Adrenal gland (tissue), 12 donors: ENCODE measurements around the gene KRTAP12-3. TPM values are rescaled to one million over a fixed set of nuclear protein-coding genes. Genes with fewer than 3 reads are reported as not detected.
"Not testable (repeated sequence)": the region's sequence is repeated elsewhere in the genome, so short reads cannot be mapped to it uniquely, and the experiment has no call there.

Source experiments
- DNase-seq, 7 donors: peaks; one replicate each; pipeline ENCODE4 v3.0.0-alpha.2; 2019 to 2020
- H3K27ac ChIP-seq, 5 donors: fragments of 200-600 bp; sonication (generic) in 4 of 5; 1 replicate in 3 of 5; 2 replicates in 2 of 5; pipeline versions ENCODE4 v1.5.1 to v1.8.0; 2016 to 2020; ENCODE audit warnings: mild to moderate bottlenecking in 1 of 5
- H3K27me3 ChIP-seq: fragments of 200-600 bp; 2 replicates; pipeline ENCODE4 v1.8.0; 2021
- H3K36me3 ChIP-seq, 2 donors: fragments of 200-600 bp; replicated peaks in 1 of 2; 1 replicate in 1 of 2; 2 replicates in 1 of 2; pipeline versions ENCODE4 v1.5.1 to v1.8.0; 2018 to 2022
- H3K4me1 ChIP-seq, 2 donors: fragments of 200-600 bp; replicated peaks in 1 of 2; 1 replicate in 1 of 2; 2 replicates in 1 of 2; pipeline versions ENCODE4 v1.5.1 to v1.8.0; 2018 to 2021
- H3K4me3 ChIP-seq, 4 donors: fragments of 200-600 bp; sonication (generic) in 3 of 4; one replicate each; pipeline ENCODE4 v1.5.1; 2016 to 2018
- H3K9me3 ChIP-seq, 3 donors: fragments of 200-600 bp; sonication (generic) in 1 of 3; replicated peaks in 1 of 3; 1 replicate in 2 of 3; 2 replicates in 1 of 3; pipeline versions ENCODE4 v1.5.1 to v1.8.0; 2016 to 2021
- CTCF ChIP-seq, 6 experiments: fragments of 450-650 bp in 4 of 6; fragments of 200-600 bp in 2 of 6; sonication (generic) in 1 of 6; IDR thresholded peaks; 1 replicate in 5 of 6; 2 replicates in 1 of 6; pipeline versions ENCODE4 v1.5.1 to v1.8.0; 2016 to 2021; ENCODE audit warnings: antibody characterized with exemption in 6 of 6, mild to moderate bottlenecking in 2 of 6, moderate library complexity in 1 of 6
- POLR2A ChIP-seq, 2 donors: fragments of 450-650 bp; IDR thresholded peaks; one replicate each; pipeline ENCODE4 v1.6.1; 2017; ENCODE audit warnings: antibody characterized with exemption in 2 of 2, mild to moderate bottlenecking in 2 of 2, moderate library complexity in 1 of 2
- WGBS, 4 donors: extraction: QIAGEN DNeasy Blood & Tissue Kit in 2 of 4; methylation state at CpG; one replicate each; pipeline versions ENCODE4 v1.1.5 to v1.1.7; 2013 to 2017; 5-methylcytosine and 5-hydroxymethylcytosine counted together
- intact Hi-C, 2 donors: fragments of 100-400 bp; cut with DNase I; formaldehyde crosslinking; loops; one replicate each; pipeline versions ENCODE4 v1.14.1 to v1.15.0; 2022 to 2023
- polyA plus RNA-seq, 3 donors: library from polyadenylated mRNA; stranded (reverse); fragments of 200-250 nt in 2 of 3; fragments of 350-450 nt in 1 of 3; fragmentation: Illumina TruSeq in 1 of 3; extraction: RNeasy Lipid Tissue Mini Kit (QIAGEN cat#74804) in 1 of 3; gene quantifications; one replicate each; pipeline ENCODE4 v1.2.3, GENCODE V29; 2013 to 2014
- total RNA-seq, 9 donors: library from RNA; depleted of rRNA in 4 of 9; stranded (reverse); fragments of >200 nt in 4 of 9; fragments of 120-200 nt in 1 of 9; fragmentation: NEBNext Ultra II Directional in 1 of 9; extraction: Animal tissue kit (Norgen Biotek cat#: 25700) in 1 of 9; gene quantifications; one replicate each; pipeline versions ENCODE4 v1.1.0 to v1.2.4, GENCODE V29; 2013 to 2023
- donor health status: healthy with polysubstance abuse.
- donor health status: Bipolar disorder and iron deficiency.
- donor health status: DM: yes; HTN: yes; CAD: no.
- donor health status: DM: no; HTN: no; CAD: no.
- donor health status: DM: no; HTN: no; CAD: no.
- donor health status: DM: yes; HTN: yes; CAD: no.

KRTAP12-3 gene
- total and polyA plus RNA-seq, 12 donors = not detected

- H3K4me3 ChIP-seq = no peak overlapping the region
- TF ChIP-seq CTCF (IDR thresholded peaks at IDR 0.05) = no peak
- no peak for TF ChIP-seq POLR2A (IDR thresholded peaks at IDR 0.05)
- DNase-seq = no peak
- no peaks in the 10 kb centered on the region for H3K9me3 ChIP-seq
- no peak overlapping the region for H3K27ac ChIP-seq
- no peaks in the 10 kb centered on the region for H3K27me3 ChIP-seq
- intact Hi-C loops = no loop called here
- H3K4me1 ChIP-seq = no peaks in the 10 kb centered on the region
- no peaks in the 10 kb centered on the region for H3K36me3 ChIP-seq
These were observed 34.2 kb upstream of the KRTAP12-3 start for GRCh38 chr21:44623575-44623974.

- H3K9me3 ChIP-seq = no peaks in the 10 kb centered on the region
- H3K36me3 ChIP-seq = no peaks in the 10 kb centered on the region
- TF ChIP-seq POLR2A (IDR thresholded peaks at IDR 0.05) (no peak), CTCF (IDR thresholded peaks at IDR 0.05) (no peak)
- intact Hi-C loops = no loop called here
- H3K27ac ChIP-seq = no peak overlapping the region
- H3K4me3 ChIP-seq = no peak overlapping the region
- no peaks in the 10 kb centered on the region for H3K4me1 ChIP-seq
- no peaks in the 10 kb centered on the region for H3K27me3 ChIP-seq
- DNase-seq = no peak
- 82 to 90% (median 87%) methylated on average over 7 of the region's 7 CpGs for WGBS, 4 donors
These were observed 32.0 kb upstream of the KRTAP12-3 start for GRCh38 chr21:44625756-44626155.

GRCh38 chr21:44626262-44626661 lies 31.5 kb upstream of the KRTAP12-3 start:
- no peak for DNase-seq
- no peak for TF ChIP-seq POLR2A (IDR thresholded peaks at IDR 0.05)
- no peak overlapping the region for H3K4me3 ChIP-seq
- no peak overlapping the region for H3K27ac ChIP-seq
- H3K36me3 ChIP-seq = no peaks in the 10 kb centered on the region
- WGBS, 4 donors = 67 to 73% (median 72%) methylated on average over 9 to 10 of the region's 10 CpGs
- no peaks in the 10 kb centered on the region for H3K4me1 ChIP-seq
- H3K9me3 ChIP-seq = peaks cover 0 to under 1% (median 0%) of the 10 kb centered on the region in 3 donors
- H3K27me3 ChIP-seq = no peaks in the 10 kb centered on the region
- intact Hi-C loops = no loop called here

GRCh38 chr21:44626673-44627143 lies 31.0 kb upstream of the KRTAP12-3 start, which contains the start of gene KRTAP10-9:
Gene KRTAP10-9 (plus strand): TSS chr21:44627093. CDS start chr21:44627172, 79 bp downstream.
- peaks cover 0 to 5% (median 0%) of the 10 kb centered on the region in 3 donors for H3K9me3 ChIP-seq
- intact Hi-C loops = no loop called here
- DNase-seq = no peak
- no peak within 1 kb of the TSS for H3K27ac ChIP-seq
- H3K36me3 ChIP-seq = no peaks in the 10 kb centered on the region
- no peaks in the 10 kb centered on the region for H3K27me3 ChIP-seq
- 43 to 52% methylated on average over 7 of the region's 7 CpGs; no CpG with 5 or more reads in 2 of the 4 donors for WGBS, 4 donors
- no peaks in the 10 kb centered on the region for H3K4me1 ChIP-seq
- no peak for TF ChIP-seq CTCF (IDR thresholded peaks at IDR 0.05)
- TF ChIP-seq POLR2A (IDR thresholded peaks at IDR 0.05) = no peak
- H3K4me3 ChIP-seq = no peak within 1 kb of the TSS

- DNase-seq, H3K9me3 ChIP-seq, H3K36me3 ChIP-seq, H3K4me1 ChIP-seq, H3K27me3 ChIP-seq, H3K27ac ChIP-seq, intact Hi-C loops, H3K4me3 ChIP-seq: not testable (repeated sequence)
- 74 to 87% (median 80%) methylated on average over 5 to 18 of the region's 20 CpGs for WGBS, 4 donors
These were observed 30.4 kb upstream of the KRTAP12-3 start for GRCh38 chr21:44627181-44627822.

- H3K36me3 ChIP-seq, H3K27ac ChIP-seq, H3K27me3 ChIP-seq, H3K9me3 ChIP-seq, H3K4me3 ChIP-seq, intact Hi-C loops, H3K4me1 ChIP-seq, DNase-seq: not testable (repeated sequence)
- 40 to 51% (median 41%) methylated on average over 10 to 15 of the region's 15 CpGs for WGBS, 4 donors
These were observed 29.9 kb upstream of the KRTAP12-3 start for GRCh38 chr21:44627831-44628233.
